AG04449 (cell line): ENCODE measurements around the gene KRT38.

Experiments
- CTCF ChIA-PET: fragments of 350-600 bp; formaldehyde crosslinking; extraction: SDS; loops from one replicate; lab custom pipeline; 2021; ENCODE audit warnings: antibody characterized with exemption; lab: Yijun Ruan, JAX
- POLR2A ChIA-PET: fragments of 400-600, 350-600 bp; formaldehyde crosslinking; extraction: SDS; loops from one replicate; lab custom pipeline; 2020; ENCODE audit warnings: antibody characterized with exemption, inconsistent platforms; lab: Yijun Ruan, JAX
- DNase-seq: peaks from one replicate; pipeline ENCODE4 v3.0.0-alpha.2; 2010; ENCODE audit warnings: low read depth, low spot score
- H3K4me3 ChIP-seq: 2 replicates; pipeline ENCODE4 v1.5.1; 2011; ENCODE audit warnings: low read depth, mild to moderate bottlenecking, control low read depth, low read length
- CTCF ChIP-seq: IDR thresholded peaks from one replicate; pipeline ENCODE4 v1.5.1; 2011; ENCODE audit warnings: mild to moderate bottlenecking, moderate library complexity, low read length, control low read depth, inconsistent platforms; ENCODE audit not compliant: insufficient read depth; ENCODE audit errors: missing control alignments

The KRT38 gene

GRCh38 chr17:41446806-41447205 is 6.0 kb upstream of the KRT38 start:
- H3K4me3 ChIP-seq: no peak overlapping the region
- TF ChIP-seq CTCF: no peak
- POLR2A ChIA-PET: interaction anchor here (0.6 kb wide), 1 partner anchor 232 kb away, joined by 3 read pairs; no protein-coding TSS in a partner anchor
- CTCF ChIA-PET: interaction anchor here (0.7 to 2.9 kb wide), 4 partner anchors 14 to 216 kb away, joined by 3 to 8 read pairs (median 4); no protein-coding TSS in a partner anchor
- DNase-seq: peak; percentile 44

DNA sequence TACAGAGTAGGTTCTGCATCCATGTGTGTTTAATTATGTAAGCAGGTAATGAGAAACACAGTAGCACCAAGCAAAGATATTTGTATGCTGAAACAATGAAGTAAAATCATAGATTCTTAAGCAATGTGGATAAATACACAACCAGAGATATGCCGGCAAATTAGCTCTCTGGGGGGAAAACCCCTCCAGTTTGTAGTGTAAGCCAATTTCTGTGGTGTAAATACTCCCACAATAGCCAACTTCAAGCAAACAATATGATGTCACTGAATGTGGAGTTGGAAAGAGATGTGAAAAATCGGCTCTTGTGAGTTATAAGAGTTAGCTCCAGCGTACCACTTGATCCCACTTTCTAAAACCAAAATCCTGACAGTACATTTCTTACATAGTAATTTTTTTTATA is 3.9 kb upstream of the KRT38 start:
- ChIA-PET POLR2A (no interaction called here), CTCF (interaction anchor here (1.1 to 1.4 kb wide), 2 partner anchors 14 to 204 kb away, joined by 4 read pairs; no protein-coding TSS in a partner anchor)
- no peak for TF ChIP-seq CTCF
- DNase-seq: no peak
- no peak overlapping the region for H3K4me3 ChIP-seq

DNA sequence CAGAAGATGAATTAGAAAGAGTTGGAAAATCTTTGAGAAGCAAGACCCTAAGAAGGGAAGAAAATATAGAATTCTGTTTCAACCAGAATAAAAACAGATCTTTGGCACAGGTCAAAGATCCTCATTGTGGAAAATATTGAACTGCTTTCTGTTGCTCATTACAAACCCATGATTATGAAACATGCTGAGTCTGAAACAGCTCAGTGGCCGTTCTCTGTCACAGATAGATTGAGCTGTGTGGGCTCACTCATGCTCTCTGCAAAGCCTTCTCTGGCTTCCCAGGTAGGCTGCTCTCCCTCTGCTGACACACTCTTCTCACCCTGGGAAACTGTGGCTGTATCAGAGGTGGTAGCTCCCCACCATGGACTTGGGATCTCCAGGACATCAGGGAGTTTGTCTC is 3.4 kb upstream of the KRT38 start:
- POLR2A ChIA-PET: no interaction called here

DNA sequence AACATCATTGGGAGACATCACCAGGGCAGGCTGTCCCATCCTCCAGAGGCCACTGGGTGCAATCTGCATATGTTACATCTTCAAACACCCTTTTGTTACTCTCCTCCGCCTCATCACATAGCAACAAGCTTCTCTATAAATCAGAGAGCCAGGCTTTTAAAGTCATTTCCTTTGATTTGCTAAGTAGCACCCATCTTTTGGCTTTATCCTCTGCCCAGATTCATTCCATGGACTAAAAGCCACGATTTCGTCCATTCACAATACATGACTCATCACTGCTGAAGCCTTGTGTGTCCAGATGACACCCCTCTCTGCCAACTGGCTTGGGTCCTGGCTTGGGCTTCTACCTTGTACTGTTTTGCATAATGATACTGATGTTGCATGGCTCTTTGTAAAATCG is 2.0 kb upstream of the KRT38 start:
- CTCF ChIA-PET: interaction anchor here (2.0 kb wide), 1 partner anchor 8 kb away, joined by 5 read pairs; no protein-coding TSS in a partner anchor
- TF ChIP-seq CTCF: no peak
- POLR2A ChIA-PET: no interaction called here
- no peak overlapping the region for H3K4me3 ChIP-seq
- DNase-seq: peak; percentile 44

More for the DNA sequence above, 3.4 kb upstream of the KRT38 start:
- no peak overlapping the region for H3K4me3 ChIP-seq
- no peak for DNase-seq
- no peak for TF ChIP-seq CTCF
- CTCF ChIA-PET: interaction anchor here (0.9 to 1.1 kb wide), 2 partner anchors 10 to 14 kb away, joined by 3 to 4 read pairs; no protein-coding TSS in a partner anchor

- ChIA-PET POLR2A (no interaction called here), CTCF (interaction anchor here (1.0 to 1.2 kb wide), 2 partner anchors 9 to 57 kb away, joined by 3 read pairs; no protein-coding TSS in a partner anchor)
- DNase-seq: no peak
- no peak overlapping the region for H3K4me3 ChIP-seq
- no peak for TF ChIP-seq CTCF
Measured at GRCh38 chr17:41439375-41439774, 1.4 kb downstream of the KRT38 start.

GRCh38 chr17:41437769-41438168 is 3.0 kb downstream of the KRT38 start:
- CTCF ChIA-PET: no interaction called here
- POLR2A ChIA-PET: no interaction called here
- TF ChIP-seq CTCF: no peak
- DNase-seq: no peak
- H3K4me3 ChIP-seq: no peak overlapping the region
